Omental fat pad (tissue), 4 donors: ENCODE measurements around the gene TMEM145. TPM values are rescaled to one million over a fixed set of nuclear protein-coding genes. Genes with fewer than 3 reads are reported as not detected.

Experiments used
- ATAC-seq: fragments of 150-250 bp; one replicate; pipeline ENCODE4 v1.9.1; 2016; ENCODE audit warnings: mild to moderate bottlenecking, moderate library complexity; ENCODE audit not compliant: low FRiP score
- DNase-seq: peaks from one replicate; pipeline ENCODE4 v3.0.0-alpha.2; 2019; ENCODE audit warnings: low spot score
- CTCF ChIP-seq, 3 donors: fragments of 450-650 bp; IDR thresholded peaks; one replicate each; pipeline ENCODE4 v1.5.1; 2016 to 2017; ENCODE audit warnings: antibody characterized with exemption in 3 of 3, mild to moderate bottlenecking in 3 of 3, moderate library complexity in 2 of 3
- small RNA-seq: library from RNA; depleted of rRNA; stranded (forward); fragments of <200 nt; gene quantifications from one replicate; pipeline ENCODE3, GENCODE V24; 2016
- total RNA-seq, 4 donors: library from RNA; depleted of rRNA; stranded (reverse); fragments of >200 nt; gene quantifications; one replicate each; pipeline ENCODE4 v1.1.0, GENCODE V29; 2016

The TMEM145 gene
- total RNA-seq, 4 donors from 2014 or later = 0.24 to 1.9 TPM; not detected in 2

GRCh38 chr19:42369433-42370067 lies 56.4 kb downstream of the TMEM145 start:
- ATAC-seq = no peak
- no peak for TF ChIP-seq CTCF (IDR thresholded peaks at IDR 0.05)
- DNase-seq = no peak

GRCh38 chr19:42370068-42370520 lies 57.0 kb downstream of the TMEM145 start:
- no peak for TF ChIP-seq CTCF (IDR thresholded peaks at IDR 0.05)
- DNase-seq (no peak), ATAC-seq (no peak)

GRCh38 chr19:42370626-42371175 lies 57.6 kb downstream of the TMEM145 start:
- ATAC-seq (no peak), DNase-seq (no peak)
- no peak for TF ChIP-seq CTCF (IDR thresholded peaks at IDR 0.05)

Small RNA genes lying within 50 kb of the gene (small RNA-seq; reads per million reads assigned to genes)
- not detected for gene MIR8077

Other genes with a start within 250 kb of the TMEM145 start
- gene GRIK5, start 243.1 kb upstream of the TMEM145 start, total RNA-seq = 1 to 10 TPM in 3 of 4 donors, under 1 TPM in 1; 0.32 to 2.1 (median 1.6) TPM
- gene ZNF574, start 237.1 kb upstream of the TMEM145 start, total RNA-seq = 10 to 100 TPM; 11.6 to 22.9 (median 12.8) TPM
- gene POU2F2, start 180.9 kb upstream of the TMEM145 start, total RNA-seq = 1 to 10 TPM in 3 of 4 donors, under 1 TPM in 1; 0.56 to 3.2 (median 1.5) TPM
- 10 to 100 TPM; 22.0 to 59.3 (median 29.9) TPM for gene DEDD2, start 95.6 kb upstream of the TMEM145 start, total RNA-seq
- gene ZNF526, start 93.0 kb upstream of the TMEM145 start, total RNA-seq = 1 to 10 TPM; 3.2 to 7.6 (median 5.7) TPM
- gene GSK3A, start 70.7 kb upstream of the TMEM145 start, total RNA-seq = 10 to 100 TPM; 16.9 to 32.3 (median 20.0) TPM
- 10 to 100 TPM; 21.2 to 52.8 (median 34.8) TPM for gene ERF, start 58.2 kb upstream of the TMEM145 start, total RNA-seq
- 10 to 100 TPM; 15.7 to 26.3 (median 21.0) TPM for gene CIC, start 44.1 kb upstream of the TMEM145 start, total RNA-seq
- under 1 TPM in 3 of 4 donors, not detected in 1; 0.31 to 0.93 (median 0.72) TPM for gene PRR19, start 11.2 kb upstream of the TMEM145 start, total RNA-seq
- gene PAFAH1B3, start 10.7 kb upstream of the TMEM145 start, total RNA-seq = 10 to 100 TPM in 2 of 4 donors, 1 to 10 TPM in 2; 2.7 to 14.1 (median 8.6) TPM
- gene MEGF8, start 12.3 kb downstream of the TMEM145 start, total RNA-seq = 10 to 100 TPM; 15.3 to 20.5 (median 18.4) TPM
- gene CNFN, start 77.0 kb downstream of the TMEM145 start, total RNA-seq = not detected
- gene LIPE, start 114.1 kb downstream of the TMEM145 start, total RNA-seq = 1,000 to 10,000 TPM in 2 of 4 donors, 100 to 1,000 TPM in 2; 491 to 3,641 (median 1,025) TPM
- not detected for gene CXCL17, start 129.6 kb downstream of the TMEM145 start, total RNA-seq
- 10 to 100 TPM in 3 of 4 donors, 1 to 10 TPM in 1; 2.4 to 36.9 (median 23.0) TPM for gene CEACAM1, start 215.2 kb downstream of the TMEM145 start, total RNA-seq